Measurements from ENCODE around the gene LRRC19.

Gene LRRC19

DNA sequence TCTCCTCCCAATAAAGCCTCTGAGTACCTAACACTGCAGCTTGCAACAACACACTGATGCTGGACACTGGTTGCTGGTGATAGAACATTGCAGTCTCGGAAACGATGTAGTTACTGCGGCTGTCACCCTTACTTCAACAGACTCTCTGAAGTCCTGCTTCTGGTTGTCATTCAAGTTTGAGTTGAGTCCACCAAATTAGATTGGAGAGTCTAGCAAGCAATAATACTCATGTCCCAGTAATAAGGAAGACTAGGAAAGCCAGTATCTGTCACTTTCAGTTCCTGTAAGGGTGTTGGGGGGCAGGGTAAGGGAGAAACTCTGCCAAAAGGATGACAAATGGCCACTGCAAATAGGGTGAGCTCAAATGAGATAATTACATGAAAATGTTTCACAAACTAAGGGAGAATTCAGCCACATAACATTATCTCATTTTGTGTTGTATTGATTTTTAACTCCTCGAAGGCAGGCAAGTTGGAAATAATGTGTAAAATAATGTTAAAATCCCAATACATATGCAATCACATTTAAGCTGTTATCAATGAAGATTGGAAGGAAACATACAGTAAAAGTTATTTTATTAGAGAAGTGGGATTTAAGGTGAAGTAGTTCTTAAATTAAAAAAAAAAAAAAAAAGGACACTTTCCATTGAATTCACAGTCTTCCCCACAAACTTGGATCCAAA is 50.1 kb downstream of the LRRC19 start:
- peak; percentile 20 for DNase-seq

DNA sequence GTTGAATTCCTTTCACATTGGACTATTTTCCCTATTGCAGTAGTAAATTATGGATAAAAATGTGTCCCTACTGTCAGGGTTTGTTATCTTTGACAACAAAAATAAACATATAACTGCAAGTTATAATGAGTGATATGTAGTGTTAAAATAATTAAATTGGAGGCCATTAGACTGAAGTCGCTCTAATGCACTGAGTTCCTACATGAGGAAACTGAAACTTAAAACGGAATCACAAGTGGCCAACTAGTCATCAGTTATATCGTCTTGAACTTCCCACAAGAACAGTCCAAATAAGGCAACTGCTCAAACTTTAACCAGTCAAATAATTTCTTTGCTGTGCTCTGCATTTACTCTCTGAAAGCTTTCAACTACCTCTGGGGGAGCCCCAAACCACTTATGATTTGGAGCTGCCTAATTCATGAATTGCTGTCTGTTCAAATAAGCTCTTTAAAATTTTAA is 51.4 kb downstream of the LRRC19 start:
- no peak for DNase-seq

DNA sequence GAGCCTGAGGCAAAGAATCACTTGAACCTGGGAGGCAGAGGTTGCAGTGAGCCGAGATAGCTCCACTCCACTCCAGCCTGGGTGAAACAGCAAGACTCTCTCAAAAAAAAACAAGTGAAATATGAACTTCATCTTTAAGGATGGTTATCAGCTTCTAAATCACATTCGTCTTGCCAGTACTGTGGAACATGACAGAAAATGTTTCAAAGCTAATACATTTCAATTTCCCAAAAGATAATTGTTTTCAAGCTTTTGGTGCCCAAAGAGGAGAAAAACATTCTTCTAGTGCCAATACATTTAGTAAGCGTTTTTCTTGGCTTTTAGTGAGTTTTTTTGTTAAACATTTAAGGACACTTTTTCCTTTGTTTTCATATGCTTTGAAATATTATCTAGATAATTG is 53.7 kb downstream of the LRRC19 start:
- DNase-seq: no peak

DNA sequence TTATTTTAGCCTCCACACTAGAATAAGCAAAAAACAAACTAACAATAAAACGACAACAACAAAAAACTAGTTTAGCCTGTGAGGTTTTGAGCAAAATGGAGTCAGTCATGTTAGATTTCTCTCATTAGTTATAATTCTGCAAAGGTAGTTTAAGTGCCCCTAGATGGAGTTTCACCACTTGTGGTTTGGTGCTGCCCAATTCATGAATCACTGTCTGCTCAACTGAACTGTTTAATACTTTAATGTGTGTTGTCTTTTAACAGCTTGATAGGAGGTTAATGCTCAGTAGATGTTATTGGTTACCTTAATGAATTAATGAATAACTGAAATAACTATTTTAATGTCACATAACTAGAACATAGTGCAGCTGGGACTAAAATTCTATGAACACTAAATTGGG is 55.0 kb downstream of the LRRC19 start:
- no peak for DNase-seq

DNA sequence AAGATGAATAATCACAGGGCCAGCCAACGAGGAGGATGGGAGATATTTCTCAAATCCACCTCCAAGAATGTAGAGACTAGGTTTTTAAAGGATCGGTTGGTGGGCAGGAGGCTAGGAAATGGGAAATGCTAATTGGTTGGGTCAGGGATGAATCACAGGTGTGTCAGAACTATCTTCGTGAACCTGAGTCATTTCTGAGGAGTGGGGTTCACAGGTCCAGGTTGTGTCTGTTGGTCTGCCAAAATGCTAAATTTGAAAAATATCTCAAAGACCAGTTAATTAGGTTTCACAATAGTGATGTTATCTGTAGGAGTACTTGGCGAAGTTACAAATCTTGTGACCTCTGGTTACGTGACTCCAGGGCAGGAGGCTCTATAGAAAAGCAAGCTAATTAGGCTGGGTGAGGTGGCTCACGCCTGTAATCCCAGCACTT is 55.8 kb downstream of the LRRC19 start:
- no peak for DNase-seq

DNA sequence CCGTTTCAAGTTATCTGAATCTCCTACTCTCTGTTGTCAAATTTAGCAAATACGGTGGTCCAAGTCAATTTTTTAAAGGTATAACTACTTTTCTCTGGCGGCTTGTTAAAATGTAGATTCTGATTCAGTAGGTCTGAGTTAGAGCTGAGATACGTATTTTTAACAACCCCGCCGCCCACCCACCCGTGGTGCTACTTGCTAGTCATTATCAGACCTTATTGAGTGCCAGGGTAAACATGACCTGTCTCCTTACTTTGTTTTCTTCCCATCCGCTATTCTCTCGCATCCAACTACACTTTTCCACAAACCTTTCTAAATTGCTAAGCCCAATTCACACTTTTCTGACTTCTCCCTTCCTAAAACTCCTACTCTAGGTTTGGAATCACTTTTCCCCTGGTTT is 57.7 kb downstream of the LRRC19 start:
- no peak for DNase-seq

DNA sequence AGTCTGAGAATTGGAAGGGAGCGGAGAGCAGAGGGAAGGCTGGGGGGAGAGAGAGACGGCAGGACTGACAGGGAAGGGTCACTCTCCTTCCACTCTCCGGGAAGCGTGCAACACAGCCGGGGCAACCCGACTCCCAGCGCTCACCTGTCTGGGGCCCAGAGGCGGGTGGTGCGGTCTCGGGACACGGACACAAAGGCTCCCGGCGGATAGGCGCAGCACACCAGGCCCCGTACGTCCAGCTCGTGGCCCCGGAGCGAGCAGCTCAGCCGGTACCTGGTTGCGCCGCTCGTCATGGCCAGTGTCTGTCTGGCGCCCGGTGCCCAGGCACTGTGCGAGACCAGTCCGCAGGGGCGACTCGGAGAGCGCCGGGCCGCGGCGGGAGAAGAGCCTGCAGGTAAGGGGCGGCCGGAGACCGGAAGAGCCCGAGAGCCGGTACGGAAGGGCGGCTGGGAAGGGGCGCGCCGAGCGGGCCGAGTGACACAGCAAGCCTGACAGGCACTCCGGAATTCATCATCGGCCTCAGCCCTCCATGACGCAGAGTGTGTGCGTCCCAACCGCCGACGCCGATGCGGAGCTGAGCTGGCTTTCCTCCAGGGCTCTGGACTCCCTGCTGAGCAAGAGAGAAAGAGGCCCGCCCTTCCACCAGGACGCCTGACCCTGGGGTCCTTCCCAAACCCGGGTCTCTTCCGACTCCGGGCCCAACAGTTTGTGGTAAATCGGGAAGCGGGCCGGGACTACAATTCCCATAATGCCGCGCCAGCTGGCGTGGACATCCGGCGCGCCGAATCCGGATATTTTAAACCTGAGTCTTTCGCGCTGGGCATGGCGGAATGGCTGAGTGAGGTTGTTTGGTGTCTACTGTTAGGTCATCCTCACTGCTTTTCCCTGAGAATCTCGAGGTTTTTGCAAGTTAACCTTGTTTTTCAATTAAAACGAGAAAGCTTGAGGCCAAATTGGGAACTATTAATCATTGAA is 58.4 kb downstream of the LRRC19 start, which contains the start of gene PLAA:
Gene PLAA, minus strand, starts transcription at position 490 of the 975 bp plus-strand sequence. Its CDS starts 197 bp downstream, at position 293.
- DNase-seq: peak; percentile 88

DNA sequence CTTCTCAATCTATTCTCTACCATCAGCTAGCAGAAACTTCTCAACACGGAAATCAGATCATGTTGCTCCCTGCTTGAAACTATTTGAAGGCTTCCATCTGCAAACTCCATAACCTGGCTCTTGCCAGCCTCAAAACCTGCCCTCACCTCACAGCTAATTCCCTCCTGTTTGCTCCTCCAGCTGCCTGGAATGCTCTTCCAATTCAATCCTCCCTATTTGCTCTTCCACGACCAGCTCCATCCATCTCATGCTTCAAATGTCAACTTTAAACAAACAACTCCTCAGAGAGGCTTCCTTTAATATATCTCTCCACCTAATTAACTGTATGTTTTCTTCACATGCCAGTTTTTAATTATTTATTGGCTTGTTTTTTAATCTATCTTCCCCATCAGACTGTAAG is 59.9 kb downstream of the LRRC19 start:
- no peak for DNase-seq

Measured in SHP77 treated with DMSO at 0.1 percent for 48 hours (cell line).